SHP77 treated with DMSO at 0.1 percent for 48 hours (cell line): ENCODE measurements around the gene PAQR5.
"Not testable (repeated sequence)": the region's sequence is repeated elsewhere in the genome, so short reads cannot be mapped to it uniquely, and the experiment has no call there.

Experiments used
- DNase-seq: peaks from one replicate; lab custom pipeline; 2025; lab: John Stamatoyannopoulos, UW

The PAQR5 gene

GRCh38 chr15:69293741-69294615 lies 4.7 kb upstream of the PAQR5 start:
- DNase-seq = no peak

GRCh38 chr15:69296606-69297005 lies 2.1 kb upstream of the PAQR5 start:
- DNase-seq = no peak

- no peak for DNase-seq
These were observed 914 bp upstream of the PAQR5 start for GRCh38 chr15:69297642-69298353.

- DNase-seq = no peak
These were observed 387 bp upstream of the PAQR5 start for GRCh38 chr15:69298354-69298696.

- no peak for DNase-seq
These were observed 757 bp downstream of the PAQR5 start for GRCh38 chr15:69299451-69299886.

GRCh38 chr15:69299943-69300588 lies 1.4 kb downstream of the PAQR5 start:
- DNase-seq = no peak

GRCh38 chr15:69301101-69301500 lies 2.4 kb downstream of the PAQR5 start:
- not testable (repeated sequence) for DNase-seq

GRCh38 chr15:69302087-69302486 lies 3.4 kb downstream of the PAQR5 start:
- DNase-seq = not testable (repeated sequence)

- DNase-seq = no peak
These were observed 4.2 kb downstream of the PAQR5 start for GRCh38 chr15:69302929-69303328.

- DNase-seq = no peak
These were observed 4.8 kb downstream of the PAQR5 start for GRCh38 chr15:69303337-69304181.

GRCh38 chr15:69304182-69304545 lies 5.5 kb downstream of the PAQR5 start:
- no peak for DNase-seq

GRCh38 chr15:69305204-69305931 lies 6.7 kb downstream of the PAQR5 start:
- no peak for DNase-seq

- no peak for DNase-seq
These were observed 7.3 kb downstream of the PAQR5 start for GRCh38 chr15:69305933-69306568.

- DNase-seq = no peak
These were observed 9.2 kb downstream of the PAQR5 start for GRCh38 chr15:69307939-69308338.

- no peak for DNase-seq
These were observed 10.2 kb downstream of the PAQR5 start for GRCh38 chr15:69308949-69309348.

GRCh38 chr15:69311319-69311721 lies 12.6 kb downstream of the PAQR5 start:
- no peak for DNase-seq

- no peak for DNase-seq
These were observed 14.8 kb downstream of the PAQR5 start for GRCh38 chr15:69313432-69314000.

- no peak for DNase-seq
These were observed 15.4 kb downstream of the PAQR5 start for GRCh38 chr15:69314131-69314530.

GRCh38 chr15:69314736-69315135 lies 16.0 kb downstream of the PAQR5 start:
- no peak for DNase-seq

GRCh38 chr15:69315402-69316110 lies 16.8 kb downstream of the PAQR5 start:
- DNase-seq = no peak
